GM19463 (cell line): Measurements from ENCODE around the gene NOC2L.
"Not testable (repeated sequence)": the region's sequence is repeated elsewhere in the genome, so short reads cannot be mapped to it uniquely, and the experiment has no call there.

Source experiments
- ATAC-seq: cut with Tn5 transposase; IDR thresholded peaks from one replicate; pipeline ENCODE4 v1.9.1; 2021; ENCODE audit warnings: mild to moderate bottlenecking, moderate library complexity; ENCODE audit not compliant: unreplicated experiment

The NOC2L gene

DNA sequence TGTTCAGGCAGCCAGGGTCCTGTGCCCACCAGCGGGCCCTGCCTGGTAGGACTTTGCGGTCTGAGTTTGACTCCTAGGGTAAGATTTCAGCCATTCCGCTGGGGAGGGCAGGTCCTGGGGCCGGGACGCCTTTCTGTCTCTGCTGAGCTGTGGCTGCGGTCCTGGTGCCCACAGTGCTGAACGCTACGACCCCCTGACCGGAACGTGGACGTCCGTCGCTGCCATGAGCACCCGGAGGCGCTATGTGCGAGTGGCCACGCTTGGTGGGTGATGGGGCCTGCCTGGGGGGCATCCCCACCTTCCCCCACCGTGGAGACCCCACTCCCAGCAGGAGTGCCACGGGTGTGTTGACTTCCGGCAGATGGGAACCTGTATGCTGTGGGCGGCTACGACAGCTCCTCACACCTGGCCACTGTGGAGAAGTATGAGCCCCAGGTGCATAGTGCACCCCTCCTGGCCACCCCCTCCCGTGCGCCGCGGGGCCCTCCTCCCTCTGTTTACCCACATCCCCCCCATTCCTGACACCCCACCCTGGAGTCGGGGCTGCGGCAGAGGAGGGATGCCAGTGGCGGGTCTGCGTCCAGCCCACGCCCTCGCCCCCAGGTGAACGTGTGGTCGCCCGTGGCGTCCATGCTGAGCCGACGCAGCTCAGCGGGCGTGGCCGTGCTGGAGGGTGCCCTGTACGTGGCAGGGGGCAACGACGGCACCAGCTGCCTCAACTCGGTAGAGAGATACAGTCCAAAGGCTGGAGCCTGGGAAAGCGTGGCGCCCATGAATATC, 4.9 kb upstream of the NOC2L start:
- no peak for ATAC-seq

DNA sequence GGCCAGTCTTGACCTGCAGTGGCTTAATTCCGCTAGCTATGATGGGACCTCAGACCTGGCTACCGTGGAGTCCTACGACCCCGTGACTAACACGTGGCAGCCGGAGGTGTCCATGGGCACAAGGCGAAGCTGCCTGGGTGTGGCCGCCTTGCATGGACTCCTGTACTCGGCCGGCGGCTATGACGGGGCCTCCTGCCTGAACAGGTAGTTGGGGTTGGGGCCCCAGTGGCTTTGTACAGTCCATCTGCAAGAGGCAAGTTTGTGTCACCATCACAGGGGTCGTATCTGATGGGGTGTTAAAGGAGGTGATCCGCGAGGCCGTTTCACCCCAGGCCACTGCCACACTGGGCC, 4.2 kb upstream of the NOC2L start:
- no peak for ATAC-seq

DNA sequence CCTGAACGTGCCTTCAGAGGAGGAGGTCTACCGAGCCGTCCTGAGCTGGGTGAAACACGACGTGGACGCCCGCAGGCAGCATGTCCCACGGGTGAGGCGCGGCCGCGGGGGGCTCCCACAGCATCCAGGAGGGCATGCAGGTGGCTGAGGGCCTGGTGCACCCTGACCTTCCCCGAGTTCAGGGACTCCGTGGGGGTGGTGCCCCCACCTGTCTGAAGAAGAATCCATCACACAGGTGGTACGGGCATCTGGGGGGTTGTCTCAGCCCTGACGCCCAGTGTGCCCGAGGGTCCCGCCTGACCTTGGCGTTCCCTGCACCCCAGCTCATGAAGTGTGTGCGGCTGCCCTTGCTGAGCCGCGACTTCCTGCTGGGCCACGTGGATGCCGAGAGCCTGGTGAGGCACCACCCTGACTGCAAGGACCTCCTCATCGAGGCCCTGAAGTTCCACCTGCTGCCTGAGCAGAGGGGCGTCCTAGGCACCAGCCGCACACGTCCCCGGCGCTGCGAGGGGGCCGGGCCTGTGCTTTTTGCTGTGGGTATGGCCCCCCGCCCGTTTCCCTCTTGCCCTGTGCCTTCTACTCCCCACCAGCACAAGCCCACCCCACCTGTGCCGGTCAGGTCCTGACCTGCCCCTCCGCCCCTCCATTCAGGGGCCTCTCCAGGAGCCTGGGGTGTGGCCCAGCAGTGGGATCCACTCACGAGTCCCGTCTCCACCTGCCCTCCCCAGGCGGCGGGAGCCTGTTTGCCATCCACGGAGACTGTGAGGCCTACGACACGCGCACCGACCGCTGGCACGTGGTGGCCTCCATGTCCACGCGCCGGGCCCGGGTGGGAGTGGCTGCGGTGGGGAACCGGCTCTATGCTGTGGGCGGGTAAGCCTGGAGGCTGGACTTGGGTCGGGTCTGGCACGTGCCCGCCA, 3.6 kb upstream of the NOC2L start:
- no peak for ATAC-seq

DNA sequence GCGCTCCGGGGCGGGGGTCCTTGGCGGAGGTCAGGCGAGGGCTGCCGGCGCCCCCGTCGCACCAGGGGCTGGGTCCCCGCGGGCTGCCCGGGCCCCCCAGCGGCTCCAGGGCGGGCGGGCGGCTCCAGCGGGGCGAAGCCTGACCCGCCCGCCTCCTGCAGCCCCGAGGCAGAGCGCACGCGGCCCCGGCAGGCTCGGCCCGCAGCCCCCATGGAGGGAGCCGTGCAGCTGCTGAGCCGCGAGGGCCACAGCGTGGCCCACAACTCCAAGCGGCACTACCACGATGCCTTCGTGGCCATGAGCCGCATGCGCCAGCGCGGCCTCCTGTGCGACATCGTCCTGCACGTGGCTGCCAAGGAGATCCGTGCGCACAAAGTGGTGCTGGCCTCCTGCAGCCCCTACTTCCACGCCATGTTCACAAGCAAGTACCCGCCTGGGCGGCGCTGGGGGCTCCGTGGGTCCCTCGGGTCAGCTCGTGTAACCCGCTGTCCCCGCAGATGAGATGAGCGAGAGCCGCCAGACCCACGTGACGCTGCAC, 2.1 kb upstream of the NOC2L start:
- ATAC-seq: no peak

DNA sequence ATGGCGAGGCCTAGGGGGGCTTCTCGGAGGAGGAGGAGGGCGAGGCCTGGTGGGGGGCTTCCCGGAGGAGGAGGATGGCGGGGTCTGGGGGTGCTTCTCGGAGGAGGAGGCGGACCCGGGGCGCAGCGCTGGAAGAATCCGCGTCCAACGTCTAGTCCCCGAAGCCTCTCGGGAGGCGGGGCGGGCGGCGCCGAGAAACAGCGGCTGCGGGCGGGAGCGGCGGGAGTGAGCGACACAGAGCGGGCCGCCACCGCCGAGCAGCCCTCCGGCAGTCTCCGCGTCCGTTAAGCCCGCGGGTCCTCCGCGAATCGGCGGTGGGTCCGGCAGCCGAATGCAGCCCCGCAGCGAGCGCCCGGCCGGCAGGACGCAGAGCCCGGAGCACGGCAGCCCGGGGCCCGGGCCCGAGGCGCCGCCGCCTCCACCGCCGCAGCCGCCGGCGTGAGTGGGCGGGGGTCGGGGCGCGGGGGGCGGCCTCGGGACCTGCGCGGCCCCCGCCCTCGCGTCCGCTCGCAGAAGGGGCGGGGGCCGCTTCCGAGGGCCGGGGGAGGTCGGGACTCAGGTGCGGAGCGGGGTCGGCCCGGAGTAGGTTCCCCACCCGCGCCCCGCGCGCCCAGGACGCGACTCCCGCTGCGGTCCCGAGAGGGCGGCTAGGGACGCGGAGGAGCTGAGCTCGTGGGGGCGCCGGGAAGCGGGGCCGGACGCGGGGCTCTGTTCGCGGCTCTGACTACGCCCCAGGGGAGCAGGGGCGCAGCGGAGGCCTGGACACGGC, 1.5 kb upstream of the NOC2L start, which contains the start of gene KLHL17:
Gene KLHL17 (plus strand): TSS at position 222 of the 769 bp plus-strand sequence. CDS start 110 bp downstream, at position 332.
- peak; percentile 52 for ATAC-seq

DNA sequence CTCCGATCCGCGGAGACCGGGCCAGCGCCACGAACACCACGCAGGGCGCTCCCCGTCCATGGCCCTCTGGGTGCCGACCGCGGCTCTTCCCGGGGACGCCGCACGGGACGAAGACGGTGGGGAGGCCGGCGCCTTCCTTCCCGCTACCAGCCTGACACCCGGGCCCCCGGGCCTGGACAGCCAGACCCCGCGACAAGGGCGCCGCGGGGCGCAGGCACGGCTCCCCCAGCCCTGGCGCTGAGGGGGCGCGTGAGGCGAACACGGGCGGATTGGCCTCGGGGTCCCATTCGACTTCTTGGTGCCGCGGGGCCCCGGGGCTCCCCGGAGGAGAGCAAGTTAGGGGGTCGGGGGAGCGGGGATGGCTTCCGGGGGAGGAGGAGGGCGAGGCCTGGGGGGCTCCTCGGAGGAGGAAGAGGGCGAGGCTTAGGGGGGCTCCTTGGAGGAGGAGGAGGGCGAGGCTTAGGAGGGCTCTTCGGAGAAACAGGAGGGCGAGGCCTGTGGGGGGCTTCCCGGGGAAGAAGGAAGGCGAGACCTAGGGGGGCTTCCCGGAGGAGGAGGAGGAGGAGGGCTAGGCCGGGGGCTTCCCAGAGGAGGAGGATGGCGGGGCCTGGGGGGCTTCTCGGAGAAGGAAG, 791 bp upstream of the NOC2L start:
- ATAC-seq: no peak

DNA sequence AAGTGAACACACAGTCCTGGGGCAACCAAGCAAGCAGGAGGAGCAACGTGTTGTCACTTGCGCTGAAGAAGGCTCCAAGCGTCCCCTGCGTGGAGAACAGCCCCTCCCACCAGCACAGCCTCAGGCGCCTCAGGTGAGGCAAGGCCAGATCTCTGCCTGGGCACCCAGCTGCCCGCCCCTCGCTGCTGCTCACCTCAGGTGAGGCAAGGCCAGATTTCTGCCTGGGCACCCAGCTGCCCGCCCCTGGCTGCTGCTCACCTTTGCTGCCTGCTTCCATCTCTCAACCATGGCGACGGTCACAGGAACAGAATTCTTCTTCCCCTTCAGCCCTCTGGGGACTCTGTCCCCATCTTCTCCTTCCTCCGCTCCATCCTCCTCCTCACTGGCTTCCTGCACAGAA, 2.4 kb downstream of the NOC2L start:
- no peak for ATAC-seq

DNA sequence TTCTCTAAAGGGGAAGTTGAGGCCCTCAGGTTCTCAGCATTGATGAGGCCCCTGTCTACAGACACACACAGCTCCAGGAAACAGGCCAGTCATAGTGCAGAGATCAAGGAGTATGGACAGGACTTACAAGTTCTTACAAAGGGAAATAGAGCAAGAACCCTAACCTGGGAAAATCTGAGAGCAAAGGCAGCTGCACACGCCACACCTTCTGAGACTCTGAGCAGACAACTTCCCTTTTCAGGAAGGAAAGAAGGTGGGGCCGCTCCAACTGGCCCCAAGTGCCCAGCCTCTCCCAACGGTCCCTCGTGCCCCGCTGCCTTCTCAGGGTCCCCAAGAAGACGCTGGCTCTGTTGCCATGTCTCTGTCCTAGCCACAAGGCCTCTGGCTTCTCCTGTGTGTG, 3.6 kb downstream of the NOC2L start:
- no peak for ATAC-seq

DNA sequence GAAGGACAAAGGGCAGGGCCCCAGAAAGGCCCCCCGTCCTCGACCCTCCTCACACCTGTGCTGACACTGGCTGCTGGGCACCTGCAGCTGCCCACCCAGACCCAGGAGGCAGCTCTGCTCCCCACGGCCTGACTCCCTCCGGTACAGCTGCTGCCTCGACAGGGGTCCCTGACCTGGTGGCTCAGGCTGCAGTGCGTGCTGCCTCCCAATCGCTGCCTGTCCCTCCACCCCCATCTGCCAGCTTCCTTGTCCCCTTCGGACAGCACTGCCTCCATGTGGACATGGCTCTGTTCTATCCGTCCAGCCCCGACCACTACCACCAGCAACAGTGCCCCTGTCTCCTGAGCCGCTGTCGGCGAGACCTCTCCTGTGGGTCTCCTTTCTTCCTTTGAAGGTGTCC, 4.1 kb downstream of the NOC2L start:
- no peak for ATAC-seq

DNA sequence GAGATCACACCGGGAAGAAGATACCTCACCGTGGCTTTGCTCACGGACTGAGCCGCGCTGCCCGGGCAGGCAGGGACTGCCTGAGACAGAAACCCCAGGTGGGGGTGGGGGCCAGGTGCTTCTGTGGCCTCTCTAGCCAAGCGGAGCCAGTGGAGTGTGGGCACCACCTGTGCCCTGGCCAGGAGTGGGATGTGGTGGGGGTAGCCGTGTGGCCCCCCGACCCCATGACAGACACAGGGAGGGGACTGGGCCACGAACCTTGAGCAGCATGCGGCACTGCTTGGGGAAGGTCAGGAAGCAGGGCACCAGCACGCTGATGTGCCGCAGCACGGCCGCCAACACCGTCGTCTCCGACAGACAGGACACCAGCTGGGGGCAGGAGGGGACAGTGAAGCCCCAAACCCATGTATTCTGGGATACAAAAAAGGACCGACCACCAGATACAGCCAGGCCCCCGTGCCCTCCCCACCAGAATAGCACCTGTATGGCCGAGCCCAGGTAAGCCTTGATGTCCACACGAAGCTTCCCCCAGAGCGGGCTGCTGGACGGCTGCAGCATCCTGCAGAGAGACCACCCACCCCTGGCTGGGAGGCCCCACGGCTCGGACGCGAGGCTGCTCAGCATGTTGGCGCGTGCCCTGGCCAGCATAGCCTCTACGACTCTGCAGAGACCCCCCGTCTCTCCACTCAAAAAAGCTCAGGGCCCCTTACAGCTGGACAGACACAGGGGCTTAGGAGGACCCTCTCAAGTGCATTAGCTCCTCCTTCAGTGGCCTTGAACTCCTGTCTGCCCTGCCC, 5.3 kb downstream of the NOC2L start:
- ATAC-seq: no peak

DNA sequence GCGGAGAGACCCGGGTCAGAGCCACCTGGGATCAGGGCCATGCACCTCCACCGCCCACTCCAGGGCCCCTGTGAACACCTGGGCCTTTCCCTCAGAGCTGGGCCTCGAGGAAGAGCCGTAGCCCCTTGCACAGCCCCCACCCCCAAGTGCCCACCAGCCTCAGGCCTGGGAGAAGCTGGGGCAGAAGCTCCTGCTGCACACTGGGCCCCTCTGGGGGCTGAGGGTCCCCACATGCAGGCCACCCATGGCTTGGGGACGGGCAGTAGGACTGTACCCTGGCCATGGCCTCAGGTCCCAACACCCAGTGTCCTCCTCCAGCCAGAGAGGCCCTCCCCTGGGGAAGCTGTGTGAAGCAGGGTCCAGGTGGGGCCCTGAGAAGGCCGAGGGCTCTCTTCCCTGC, 6.5 kb downstream of the NOC2L start:
- ATAC-seq: no peak

DNA sequence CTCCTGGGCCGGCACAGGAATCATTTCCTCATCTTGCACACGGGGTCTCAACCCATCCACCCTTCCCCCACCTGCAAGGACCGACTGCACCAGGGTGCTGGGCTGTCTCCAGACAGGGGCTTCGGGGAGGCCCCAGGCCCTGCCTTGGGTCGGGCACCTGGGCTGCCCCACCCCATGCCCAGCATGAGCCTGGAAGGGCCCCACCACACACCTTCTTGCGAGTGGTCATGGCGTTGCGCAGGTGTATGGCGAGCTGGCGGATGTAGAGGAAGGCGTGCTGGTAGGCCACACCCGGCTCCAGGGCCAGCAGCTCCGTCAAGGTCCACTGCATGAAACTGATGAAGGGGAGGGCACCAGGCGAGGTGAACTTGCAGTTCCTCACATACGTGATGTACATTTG, 6.9 kb downstream of the NOC2L start:
- no peak for ATAC-seq

DNA sequence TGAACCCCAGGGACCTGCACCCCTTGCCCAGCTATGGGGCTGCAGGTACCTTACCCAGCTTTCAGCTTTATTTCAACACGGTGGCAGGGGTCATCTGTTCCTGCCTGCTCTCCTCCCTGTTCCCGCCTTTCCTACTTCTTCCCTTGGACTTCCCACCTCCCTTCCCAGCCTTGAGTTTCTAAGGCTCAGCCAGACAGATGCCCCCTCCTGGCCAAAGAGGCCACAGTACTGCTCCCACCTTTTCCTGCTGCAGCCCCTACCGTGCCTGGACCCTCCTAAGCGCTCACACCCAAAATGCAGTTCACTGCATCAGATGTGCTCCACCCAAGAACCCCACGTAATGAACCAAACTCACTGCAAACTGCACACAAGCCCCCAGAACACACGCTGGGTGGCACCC, 7.7 kb downstream of the NOC2L start:
- ATAC-seq: no peak

DNA sequence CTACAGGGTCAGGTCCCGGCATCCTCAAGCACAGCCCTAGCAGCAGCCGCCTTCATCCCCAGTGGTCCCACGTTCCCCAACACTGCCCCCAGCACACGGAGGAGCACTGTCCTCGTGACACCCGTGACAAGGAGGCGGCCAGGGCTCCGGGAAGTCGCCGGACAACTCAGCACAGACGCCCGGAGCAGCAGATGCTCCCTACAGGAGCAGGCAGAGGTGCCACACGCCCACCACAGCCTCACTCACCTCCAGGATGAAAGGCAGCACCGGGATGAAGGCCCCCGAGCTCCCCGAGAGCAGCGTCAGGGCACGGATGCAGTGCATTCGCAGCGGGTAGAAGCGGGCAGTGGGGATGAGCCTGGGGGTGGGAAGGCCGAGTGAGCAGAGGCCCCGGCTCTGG, 8.2 kb downstream of the NOC2L start:
- no peak for ATAC-seq

DNA sequence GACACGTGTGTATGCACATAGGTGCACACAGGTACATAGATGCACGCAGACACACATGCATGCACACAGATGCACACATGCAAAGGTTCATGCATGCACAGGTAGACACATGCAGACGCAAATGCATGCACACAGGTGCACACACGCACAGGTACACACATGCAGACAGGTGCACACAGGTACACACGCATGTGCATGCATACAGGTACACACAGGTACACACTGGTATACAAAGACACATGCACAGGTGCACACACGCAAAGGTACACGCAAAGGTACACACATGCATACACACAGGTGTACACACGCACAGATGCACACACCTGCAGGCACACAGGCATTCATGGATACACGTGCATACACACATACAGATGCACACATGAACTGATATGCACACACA, 8.8 kb downstream of the NOC2L start:
- no peak for ATAC-seq

DNA sequence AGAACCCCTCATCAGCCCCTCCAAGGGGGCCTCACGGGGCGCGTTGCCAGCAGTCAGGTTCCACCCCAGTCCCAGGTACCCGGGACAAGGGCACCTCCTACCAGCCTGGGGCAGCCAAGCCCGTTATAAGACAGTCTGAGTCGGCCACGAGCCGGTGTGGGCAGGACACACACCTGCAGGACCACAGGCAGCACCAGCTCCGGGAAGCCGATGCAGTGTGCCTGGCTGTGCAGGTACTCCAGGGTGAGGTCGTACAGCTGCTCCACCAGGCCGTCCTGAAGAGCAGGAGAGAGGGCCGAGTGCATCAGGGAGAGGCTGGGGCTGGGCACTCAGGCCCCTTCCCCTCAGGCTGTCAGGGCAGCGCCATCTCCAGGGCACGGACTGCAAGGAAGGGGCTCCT, 11.1 kb downstream of the NOC2L start:
- no peak for ATAC-seq

DNA sequence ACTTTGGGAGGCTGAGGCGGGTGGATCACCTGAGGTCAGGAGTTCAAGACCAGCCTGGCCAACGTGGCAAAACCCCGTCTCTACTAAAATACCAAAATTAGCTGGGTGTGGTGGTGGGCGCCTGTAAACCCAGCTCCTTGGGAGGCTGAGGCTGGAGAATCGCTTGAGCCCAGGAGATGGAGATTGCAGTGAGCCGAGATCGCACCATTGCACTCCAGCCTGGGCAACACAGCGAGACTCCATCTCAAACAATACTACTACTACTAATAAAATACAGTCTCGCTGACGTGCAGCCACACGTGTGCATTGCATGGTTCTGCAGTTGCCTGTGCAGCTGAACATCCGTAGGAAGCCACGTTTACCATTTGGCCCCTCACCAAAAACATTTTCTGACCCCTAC, 12.2 kb downstream of the NOC2L start:
- not testable (repeated sequence) for ATAC-seq

DNA sequence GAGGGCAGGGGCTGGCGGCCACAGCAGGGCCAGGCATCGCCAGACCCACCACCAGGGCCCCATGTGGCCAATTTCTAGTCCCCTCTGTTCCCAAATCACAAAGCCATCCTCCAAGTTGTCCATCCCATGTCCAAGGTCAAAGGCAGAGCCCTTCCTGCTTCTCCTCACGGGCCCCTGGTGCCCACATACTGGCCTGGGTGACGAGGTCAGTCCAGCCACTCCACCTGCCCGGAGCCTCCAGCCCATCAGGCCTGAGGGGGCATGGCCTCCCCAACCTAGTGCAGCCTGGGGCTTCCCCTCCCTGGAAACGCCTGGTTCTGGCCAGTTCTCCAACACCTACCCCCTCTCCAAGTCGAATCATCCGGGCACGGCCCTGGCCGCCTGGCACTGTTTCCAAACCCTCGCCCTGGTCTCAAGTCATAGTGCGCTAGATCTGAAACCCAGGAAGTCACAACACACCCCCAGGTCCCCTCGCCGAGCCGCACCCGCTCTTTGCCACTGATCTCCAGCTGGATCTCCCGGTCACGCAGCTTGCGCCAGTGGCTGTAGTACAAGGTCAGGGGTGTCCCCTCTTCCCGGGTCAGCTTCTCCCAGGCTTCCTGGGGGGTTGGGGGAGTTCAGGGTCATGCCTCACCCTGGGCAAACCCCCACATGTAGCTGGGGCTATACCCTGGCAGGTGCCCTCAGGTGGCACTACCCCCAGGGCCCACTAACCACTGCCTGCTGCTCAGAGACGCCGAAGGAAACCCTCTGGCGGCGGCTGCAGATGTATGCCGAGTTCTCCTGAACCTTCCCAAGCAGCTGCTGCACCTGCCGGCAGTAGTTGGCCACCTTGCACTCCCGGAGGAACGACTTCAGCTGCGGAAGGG, 13.1 kb downstream of the NOC2L start:
- ATAC-seq: no peak
